ENCODE results near the gene SMAD6. TPM values are rescaled to one million over a fixed set of nuclear protein-coding genes. Genes with fewer than 3 reads are reported as not detected.

Gene SMAD6
- total and polyA plus RNA-seq, 2 donors (not counting 1 experiment from before 2014, with no cell fraction given), result 0.03 to 0.37 TPM

GRCh38 chr15:66803182-66803729 lies 101.2 kb downstream of the SMAD6 start:
- no peak overlapping the region for H3K27ac Mint-ChIP-seq
- no peaks in the 10 kb centered on the region for H3K4me1 ChIP-seq (ENCODE audit: control insufficient read depth in 2 of 2, insufficient read depth in 2 of 2, low read length in 2 of 2)
- H4K20me1 ChIP-seq (ENCODE audit: control insufficient read depth, insufficient read depth, low read length, poor library complexity, severe bottlenecking), result no peaks in the 10 kb centered on the region
- H3K27me3 Mint-ChIP-seq, result peaks cover 12% of the 10 kb centered on the region
- no peak overlapping the region for H3K27ac ChIP-seq (ENCODE audit: low read length in 2 of 2)
- no peaks in the 10 kb centered on the region for H3K9me3 ChIP-seq (ENCODE audit: control extremely low read depth in 1 of 3, control insufficient read depth in 2 of 3, insufficient read depth in 1 of 3, low read length in 2 of 3)
- H3K4me3 ChIP-seq (ENCODE audit: control extremely low read depth in 1 of 5, extremely low read depth in 1 of 5, insufficient read depth in 1 of 5, low read depth in 2 of 5, low read length in 4 of 5), result no peak overlapping the region
- no peak for ATAC-seq (ENCODE audit: low read depth)
- ChIA-PET CTCF (no interaction called here), POLR2A (no interaction called here)
- intact Hi-C loops (cut with micrococcal nuclease), result no loop called here
- peaks cover 0 to 7% (median 0%) of the 10 kb centered on the region in 4 experiments for H3K27me3 ChIP-seq (replicated peaks in 1 of 4; ENCODE audit: control extremely low read depth in 1 of 4, control insufficient read depth in 3 of 4, insufficient read depth in 4 of 4, low read length in 3 of 4)
- H3K4me2 ChIP-seq (replicated peaks; ENCODE audit: low read depth, low read length, poor library complexity, severe bottlenecking), result no peak overlapping the region
- no peak for DNase-seq
- no peak overlapping the region for H3K4me3 Mint-ChIP-seq
- no peaks in the 10 kb centered on the region for H3K4me1 Mint-ChIP-seq
- 80% methylated on average over 12 of the region's 12 CpGs for WGBS (ENCODE audit: insufficient coverage)
- TF ChIP-seq EZH2 (IDR thresholded peaks at IDR 0.05; ENCODE audit: borderline replicate concordance, insufficient read depth, low read depth, low read length, poor library complexity, severe bottlenecking) (no peak), CTCF (IDR thresholded peaks at IDR 0.05) (no peak)
- H2AFZ ChIP-seq (ENCODE audit: insufficient read depth, low read depth, low read length, poor library complexity, severe bottlenecking), result no peak overlapping the region
- H3K79me2 ChIP-seq (ENCODE audit: control insufficient read depth, insufficient read depth, low read length), result no peaks in the 10 kb centered on the region
- H3K9me3 Mint-ChIP-seq (ENCODE audit: insufficient read depth), result no peaks in the 10 kb centered on the region
- H3K9ac ChIP-seq (ENCODE audit: low read length), result no peak overlapping the region
- no peaks in the 10 kb centered on the region for H3K36me3 ChIP-seq (replicated peaks in 1 of 2; ENCODE audit: control extremely low read depth in 1 of 2, control insufficient read depth in 1 of 2, extremely low read depth in 1 of 2, insufficient read depth in 2 of 2, low read length in 1 of 2)

- Histone ChIP-seq H2AFZ (ENCODE audit: insufficient read depth, low read depth, low read length, poor library complexity, severe bottlenecking) (no peak overlapping the region), H3K36me3 (replicated peaks in 1 of 2; ENCODE audit: control extremely low read depth in 1 of 2, control insufficient read depth in 1 of 2, extremely low read depth in 1 of 2, insufficient read depth in 2 of 2, low read length in 1 of 2) (no peaks in the 10 kb centered on the region), H3K27me3 (replicated peaks in 1 of 4; ENCODE audit: control extremely low read depth in 1 of 4, control insufficient read depth in 3 of 4, insufficient read depth in 4 of 4, low read length in 3 of 4) (peaks cover 0 to 4% (median 0%) of the 10 kb centered on the region in 4 experiments), H3K4me3 (ENCODE audit: control extremely low read depth in 1 of 5, extremely low read depth in 1 of 5, insufficient read depth in 1 of 5, low read depth in 2 of 5, low read length in 4 of 5) (no peak overlapping the region), H3K9ac (ENCODE audit: low read length) (no peak overlapping the region), H4K20me1 (ENCODE audit: control insufficient read depth, insufficient read depth, low read length, poor library complexity, severe bottlenecking) (no peaks in the 10 kb centered on the region), H3K27ac (ENCODE audit: low read length in 2 of 2) (no peak overlapping the region), H3K4me1 (ENCODE audit: control insufficient read depth in 2 of 2, insufficient read depth in 2 of 2, low read length in 2 of 2) (no peaks in the 10 kb centered on the region), H3K9me3 (ENCODE audit: control extremely low read depth in 1 of 3, control insufficient read depth in 2 of 3, insufficient read depth in 1 of 3, low read length in 2 of 3) (no peaks in the 10 kb centered on the region), H3K4me2 (replicated peaks; ENCODE audit: low read depth, low read length, poor library complexity, severe bottlenecking) (no peak overlapping the region), H3K79me2 (ENCODE audit: control insufficient read depth, insufficient read depth, low read length) (no peaks in the 10 kb centered on the region)
- DNase-seq (no peak), ATAC-seq (ENCODE audit: low read depth) (no peak)
- peaks cover 10% of the 10 kb centered on the region for H3K27me3 Mint-ChIP-seq
- no peak overlapping the region for H3K27ac Mint-ChIP-seq
- no peak overlapping the region for H3K4me3 Mint-ChIP-seq
- ChIA-PET CTCF (no interaction called here), POLR2A (no interaction called here)
- no peaks in the 10 kb centered on the region for H3K4me1 Mint-ChIP-seq
- WGBS (ENCODE audit: insufficient coverage), result 100% methylated on average over 1 of the region's 1 CpG
- TF ChIP-seq CTCF (IDR thresholded peaks at IDR 0.05), result no peak
- TF ChIP-seq EZH2 (IDR thresholded peaks at IDR 0.05; ENCODE audit: borderline replicate concordance, insufficient read depth, low read depth, low read length, poor library complexity, severe bottlenecking), result no peak
- intact Hi-C loops (cut with micrococcal nuclease), result no loop called here
- H3K9me3 Mint-ChIP-seq (ENCODE audit: insufficient read depth), result no peaks in the 10 kb centered on the region
Observed at GRCh38 chr15:66803749-66804148, 101.7 kb downstream of the SMAD6 start.
